Cardiac fibroblast (primary cell): Measurements from ENCODE around the gene UMAD1.

Experiments used
- DNase-seq, 2 donors: peaks; one replicate each; pipeline versions ENCODE4 v3.0.0 to v3.0.0-alpha.2; 2010; ENCODE audit warnings: low read depth in 2 of 2
- H3K4me3 ChIP-seq, 2 donors: replicated peaks in 1 of 2; 1 replicate in 1 of 2; 2 replicates in 1 of 2; pipeline ENCODE4 v1.5.1; 2011; ENCODE audit warnings: low read depth in 2 of 2, low read length in 2 of 2, mild to moderate bottlenecking in 2 of 2, moderate library complexity in 1 of 2
- CTCF ChIP-seq: IDR thresholded peaks from one replicate; pipeline ENCODE4 v1.5.1; 2011; ENCODE audit warnings: low read depth, mild to moderate bottlenecking, low read length, inconsistent platforms

The UMAD1 gene

DNA sequence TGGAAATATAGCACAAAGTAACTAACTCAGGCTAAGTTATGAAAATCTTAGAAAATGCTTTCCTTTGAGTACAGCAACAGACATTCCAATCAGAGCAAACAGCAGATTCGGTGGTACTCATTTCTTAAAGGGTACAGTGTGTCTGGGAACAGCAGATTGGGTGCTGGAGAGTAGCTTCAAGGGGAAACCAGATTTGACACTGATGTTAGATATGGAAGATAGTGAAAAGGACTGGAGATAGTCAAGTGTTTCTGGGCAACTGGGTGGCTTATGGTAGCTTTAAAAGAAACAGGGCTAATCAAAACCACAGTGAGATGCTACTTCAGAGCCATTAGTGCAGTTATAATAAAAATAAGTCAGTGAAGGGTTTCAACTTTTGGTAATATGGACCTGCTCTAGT is 12.1 kb upstream of the UMAD1 start:
- TF ChIP-seq CTCF = no peak
- no peak for DNase-seq
- no peak overlapping the region for H3K4me3 ChIP-seq

DNA sequence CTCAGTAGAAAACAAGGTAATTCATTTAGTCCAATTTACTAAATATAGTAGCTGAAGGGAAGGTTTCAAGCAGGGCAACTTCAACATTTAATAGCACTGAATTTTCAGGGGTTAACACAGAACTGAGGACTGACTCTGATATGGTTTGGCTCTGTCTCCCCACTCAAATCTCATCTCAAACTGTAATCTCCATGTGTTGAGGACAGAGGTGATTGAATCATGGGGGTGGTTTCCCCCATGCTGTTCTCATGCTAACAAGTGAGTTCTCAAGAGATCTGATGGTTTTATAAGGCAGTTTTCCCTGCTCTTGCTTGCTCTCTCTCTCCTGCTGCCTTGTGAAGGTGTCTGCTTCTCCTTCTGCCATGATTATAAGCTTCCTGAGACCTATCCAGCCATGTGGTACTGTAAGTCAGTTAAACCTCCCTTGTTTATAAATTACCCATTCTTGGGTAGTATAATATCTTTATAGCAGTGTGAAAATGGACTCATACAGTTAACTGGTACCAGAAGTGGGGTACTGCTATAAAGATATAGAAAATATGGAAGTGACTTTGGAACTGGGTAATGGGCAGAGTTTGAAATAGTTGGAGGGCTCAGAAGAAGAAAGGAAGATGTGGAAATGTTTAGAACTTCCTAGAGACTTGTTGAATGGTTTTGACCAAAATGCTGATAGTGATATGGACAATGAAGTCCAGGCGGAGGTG is 9.8 kb upstream of the UMAD1 start:
- no peak for DNase-seq
- no peak for TF ChIP-seq CTCF
- no peak overlapping the region for H3K4me3 ChIP-seq

GRCh38 chr7:7639421-7639820 is 1.1 kb upstream of the UMAD1 start:
- no peak for TF ChIP-seq CTCF
- peak overlapping the region; percentile 93 to 98 for H3K4me3 ChIP-seq
- DNase-seq = peak in 1 of 2 donors; percentile 3

DNA sequence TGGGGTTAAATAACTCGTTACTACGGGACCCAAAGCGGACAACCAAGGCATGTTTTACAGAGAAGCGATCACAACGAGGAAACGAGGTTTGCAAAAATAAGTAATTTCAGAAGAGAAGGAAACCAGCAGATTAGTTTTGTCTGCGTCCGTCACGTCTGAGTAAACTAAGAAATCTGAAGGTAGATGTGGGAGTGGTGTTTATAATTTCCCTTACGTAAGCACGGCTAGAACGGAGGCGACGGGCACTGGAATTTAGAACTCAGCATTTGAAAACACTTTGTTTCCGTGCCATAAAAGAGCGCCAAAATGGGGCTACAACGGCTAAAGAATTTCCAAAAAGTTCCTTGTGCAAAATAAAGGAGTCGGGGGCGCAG is 718 bp upstream of the UMAD1 start:
- DNase-seq = peak; percentile 27 to 43

GRCh38 chr7:7641129-7641663 is 644 bp downstream of the UMAD1 start:
- H3K4me3 ChIP-seq = peak overlapping the region; percentile 93 to 98
- peak; percentile 18 to 23 for DNase-seq
- TF ChIP-seq CTCF = no peak

More for the DNA sequence above, 718 bp upstream of the UMAD1 start:
- no peak for TF ChIP-seq CTCF
- peak overlapping the region; percentile 93 to 98 for H3K4me3 ChIP-seq

- no peak for TF ChIP-seq CTCF
- H3K4me3 ChIP-seq = no peak overlapping the region
- DNase-seq = no peak
These were observed 1.5 kb downstream of the UMAD1 start for GRCh38 chr7:7642081-7642480.
